Right lobe of liver (tissue), 6 donors: ENCODE results near the gene SDHAF1. TPM values are rescaled to one million over a fixed set of nuclear protein-coding genes. Genes with fewer than 3 reads are reported as not detected.

Experiments
- ATAC-seq, 4 donors: fragments of 200-7000 bp; cut with Tn5 transposase; one replicate each; pipeline ENCODE4 v1.9.1; 2020; ENCODE audit warnings: mild to moderate bottlenecking in 4 of 4, moderate library complexity in 4 of 4
- DNase-seq, 3 donors: peaks; one replicate each; pipeline ENCODE4 v3.0.0-alpha.2; 2020
- H3K27ac ChIP-seq, 3 donors: fragments of 200-600 bp; one replicate each; pipeline ENCODE4 v1.8.0; 2022
- H3K27me3 ChIP-seq, 2 donors: fragments of 200-600 bp; one replicate each; pipeline ENCODE4 v1.8.0; 2022
- H3K36me3 ChIP-seq, 4 donors: fragments of 200-600 bp; sonication (generic) in 1 of 4; one replicate each; pipeline versions ENCODE4 v1.5.1 to v1.8.0; 2017 to 2022; ENCODE audit warnings: control low read depth in 1 of 4
- H3K4me1 ChIP-seq, 4 donors: fragments of 200-600 bp; sonication (generic) in 1 of 4; one replicate each; pipeline versions ENCODE4 v1.5.1 to v1.8.0; 2017 to 2022; ENCODE audit warnings: control low read depth in 1 of 4
- H3K4me3 ChIP-seq, 3 donors: fragments of 200-600 bp; one replicate each; pipeline ENCODE4 v1.8.0; 2022
- H3K9me3 ChIP-seq, 4 donors: fragments of 200-600 bp; sonication (generic) in 1 of 4; one replicate each; pipeline versions ENCODE4 v1.5.1 to v1.8.0; 2017 to 2022; ENCODE audit warnings: control low read depth in 1 of 4
- CTCF ChIP-seq, 4 donors: fragments of 200-600 bp in 3 of 4; fragments of 450-650 bp in 1 of 4; IDR thresholded peaks; one replicate each; pipeline versions ENCODE4 v1.5.1 to v1.8.0; 2016 to 2022; ENCODE audit warnings: antibody characterized with exemption in 4 of 4, mild to moderate bottlenecking in 2 of 4
- POLR2A ChIP-seq: fragments of 450-650 bp; IDR thresholded peaks from one replicate; pipeline ENCODE4 v1.6.1; 2017; ENCODE audit warnings: antibody characterized with exemption, mild to moderate bottlenecking
- WGBS: methylation state at CpG from one replicate; pipeline ENCODE4 v1.1.6; 2018; ENCODE audit warnings: low coverage, low lambda C conversion rate; ENCODE audit not compliant: insufficient coverage; ENCODE audit errors: missing lambda C conversion rate; 5-methylcytosine and 5-hydroxymethylcytosine counted together
- intact Hi-C, 2 donors: fragments of 100-400 bp; cut with DNase I; formaldehyde crosslinking; loops; one replicate each; pipeline versions ENCODE4 v1.11.2 to v1.14.1; 2022
- total RNA-seq, 6 experiments: library from RNA; depleted of rRNA in 2 of 6; stranded (reverse); fragments of >200 nt in 2 of 6; fragmentation: NEBNext Ultra II Directional in 3 of 6; extraction: Animal tissue kit (Norgen Biotek cat#: 25700) in 3 of 6; gene quantifications; one replicate each; pipeline versions ENCODE4 v1.1.0 to v1.2.4, GENCODE V29; 2016 to 2023
- donor health status: DM: no; HTN: yes; CAD: no.
- donor health status: DM: no; HTN: no; CAD: no.
- donor health status: DM: no; HTN: no; CAD: no.
- donor health status: DM: no; HTN: yes; CAD: no.
- donor health status: DM: no; HTN: yes; CAD: no.

Gene SDHAF1
- total RNA-seq, 6 experiments from 2014 or later: 8.4 to 41.9 (median 12.0) TPM

GRCh38 chr19:36025541-36025940, 30.6 kb downstream of the SDHAF1 start:
- no peak for ATAC-seq
- no peak overlapping the region for H3K4me3 ChIP-seq
- intact Hi-C loops: no loop called here
- no peak overlapping the region for H3K27ac ChIP-seq
- no peaks in the 10 kb centered on the region for H3K4me1 ChIP-seq
- no peaks in the 10 kb centered on the region for H3K27me3 ChIP-seq
- no peaks in the 10 kb centered on the region for H3K36me3 ChIP-seq
- no peak for DNase-seq
- no peaks in the 10 kb centered on the region for H3K9me3 ChIP-seq
- 29% methylated on average over 1 of the region's 1 CpG for WGBS
- TF ChIP-seq POLR2A: no peak
- no peak for TF ChIP-seq CTCF (IDR thresholded peaks at IDR 0.05)

DNA sequence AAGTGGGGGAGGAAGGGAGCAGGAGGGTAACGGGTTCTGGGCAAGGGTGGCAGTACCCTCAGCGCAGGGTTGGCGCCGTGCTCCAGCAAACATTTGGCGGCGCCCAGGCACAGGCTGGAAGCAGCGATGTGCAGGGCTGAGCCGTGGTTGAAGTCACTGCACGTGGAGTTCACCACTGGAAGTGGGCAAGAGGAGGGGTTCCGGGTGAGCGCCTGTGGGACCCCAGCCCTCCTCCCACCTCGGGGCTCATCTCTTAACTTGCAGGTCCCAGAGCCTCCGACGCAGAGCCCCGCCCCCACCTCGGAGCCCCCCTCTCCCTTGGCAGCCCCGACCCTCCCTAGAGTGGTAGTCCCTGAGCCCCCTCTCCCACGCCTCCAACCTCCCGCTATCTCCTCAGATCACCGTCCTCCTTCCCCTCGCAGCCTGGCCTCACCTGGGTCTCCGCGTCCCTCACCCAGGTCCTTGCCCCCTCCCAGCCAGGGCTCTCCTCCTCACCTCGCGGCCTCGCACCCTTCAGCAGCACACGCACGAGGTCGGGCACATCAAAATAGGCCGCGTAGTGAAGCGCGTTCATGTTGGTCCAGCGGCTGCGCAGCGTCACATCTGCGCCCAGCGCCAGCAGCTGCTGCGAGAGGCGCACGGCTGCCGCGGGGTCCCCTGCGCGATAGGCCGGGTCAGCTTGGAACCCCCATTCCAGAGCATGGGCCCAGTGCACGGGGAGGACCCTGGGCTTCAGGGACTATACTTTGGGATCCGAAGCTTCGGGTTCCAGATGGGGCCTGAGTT, 31.3 kb downstream of the SDHAF1 start:
- Histone ChIP-seq H3K27me3 (no peaks in the 10 kb centered on the region), H3K36me3 (no peaks in the 10 kb centered on the region), H3K4me1 (no peaks in the 10 kb centered on the region), H3K4me3 (no peak overlapping the region), H3K27ac (no peak overlapping the region), H3K9me3 (no peaks in the 10 kb centered on the region)
- intact Hi-C loops: no loop called here
- peak in 1 of 4 donors; percentile 15 for ATAC-seq
- 87% methylated on average over 21 of the region's 49 CpGs for WGBS
- no peak for DNase-seq
- TF ChIP-seq POLR2A (no peak), CTCF (IDR thresholded peaks at IDR 0.05) (no peak)

- WGBS: 90% methylated on average over 2 of the region's 6 CpGs
- H3K27ac ChIP-seq: no peak overlapping the region
- TF ChIP-seq CTCF (IDR thresholded peaks at IDR 0.05): no peak
- TF ChIP-seq POLR2A: no peak
- no peak for DNase-seq
- no peaks in the 10 kb centered on the region for H3K36me3 ChIP-seq
- no peak for ATAC-seq
- no peaks in the 10 kb centered on the region for H3K9me3 ChIP-seq
- no peak overlapping the region for H3K4me3 ChIP-seq
- intact Hi-C loops: no loop called here
- peaks cover 0 to 8% (median 0%) of the 10 kb centered on the region in 4 donors for H3K4me1 ChIP-seq
- no peaks in the 10 kb centered on the region for H3K27me3 ChIP-seq
Observed at GRCh38 chr19:36027696-36028095, 32.7 kb downstream of the SDHAF1 start.

DNA sequence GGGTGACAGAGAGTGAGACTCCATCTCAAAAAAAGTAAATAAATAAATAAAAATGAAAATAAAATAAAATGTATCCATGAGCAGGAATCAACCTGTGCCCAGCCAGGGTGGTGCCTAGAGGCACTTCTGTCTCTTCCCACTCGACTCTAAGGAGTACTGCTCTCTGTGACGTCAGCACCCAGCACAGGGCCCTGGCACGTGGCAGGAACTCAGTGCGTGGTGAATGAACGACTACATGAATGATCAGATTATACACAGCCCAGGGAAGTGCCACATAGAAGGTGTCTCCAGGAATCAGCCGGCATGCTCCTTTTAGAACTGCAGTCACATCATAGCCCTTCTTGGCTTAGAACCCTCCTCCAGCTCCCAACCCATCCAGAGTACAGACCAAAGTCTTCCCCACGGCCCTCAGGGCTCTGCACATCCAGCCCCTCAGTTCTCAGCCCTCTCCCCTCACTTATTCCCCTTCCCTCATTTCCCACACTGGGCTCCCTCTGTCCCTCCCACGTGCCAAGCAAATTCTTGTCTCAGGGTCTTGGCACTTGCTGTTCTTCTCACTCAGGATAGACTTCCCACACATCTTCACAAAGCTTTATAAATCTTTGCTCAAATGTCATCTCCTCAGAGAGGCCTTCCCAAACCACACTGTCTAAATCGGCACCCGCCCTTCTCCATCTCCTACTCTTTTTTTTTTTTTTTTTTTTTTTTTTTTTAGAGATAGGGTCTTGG, 33.5 kb downstream of the SDHAF1 start:
- no peak for TF ChIP-seq POLR2A
- no peak for TF ChIP-seq CTCF (IDR thresholded peaks at IDR 0.05)
- intact Hi-C loops: no loop called here
- Histone ChIP-seq H3K9me3 (no peaks in the 10 kb centered on the region), H3K36me3 (no peaks in the 10 kb centered on the region), H3K27ac (no peak overlapping the region), H3K4me3 (no peak overlapping the region), H3K4me1 (peaks cover 0 to 8% (median 0%) of the 10 kb centered on the region in 4 donors), H3K27me3 (no peaks in the 10 kb centered on the region)
- DNase-seq (no peak), ATAC-seq (no peak)
- 81% methylated on average over 6 of the region's 10 CpGs for WGBS
